GM23338 (cell line): ENCODE measurements around the gene ARID4B. TPM values are rescaled to one million over a fixed set of nuclear protein-coding genes. Genes with fewer than 3 reads are reported as not detected.

Source experiments
- ATAC-seq: fragments of 200-7000 bp; cut with Tn5 transposase; 3 replicates; pipeline ENCODE4 v1.9.1; 2020
- DNase-seq: peaks from one replicate; pipeline ENCODE4 v3.0.0-alpha.2; 2015; ENCODE audit warnings: low spot score
- H2AFZ ChIP-seq: fragments of 200-600 bp; sonication (generic); 2 replicates; pipeline ENCODE4 v1.8.0; 2016; ENCODE audit warnings: antibody characterized with exemption, mild to moderate bottlenecking, moderate library complexity
- H3F3A ChIP-seq: fragments of 200-600 bp; sonication (generic); replicated peaks from 2 replicates; pipeline ENCODE4 v1.8.0; 2017; ENCODE audit warnings: antibody characterized with exemption, mixed run types, low read depth
- H3K27ac ChIP-seq: fragments of 200-600 bp; sonication (generic); 2 replicates; pipeline ENCODE4 v1.6.1; 2016; ENCODE audit warnings: low read depth
- H3K27me3 ChIP-seq: fragments of 200-600 bp; sonication (generic); 2 replicates; pipeline ENCODE4 v1.8.0; 2016; ENCODE audit warnings: mild to moderate bottlenecking, mixed run types, moderate library complexity; ENCODE audit not compliant: insufficient read depth
- H3K36me3 ChIP-seq: fragments of 200-600 bp; sonication (generic); 2 replicates; pipeline ENCODE4 v1.8.0; 2016; ENCODE audit warnings: mild to moderate bottlenecking; ENCODE audit not compliant: insufficient read depth
- H3K4me1 ChIP-seq: fragments of 200-600 bp; sonication (generic); 2 replicates; pipeline ENCODE4 v1.8.0; 2016; ENCODE audit warnings: mild to moderate bottlenecking, moderate library complexity; ENCODE audit not compliant: insufficient read depth
- H3K4me2 ChIP-seq: fragments of 200-600 bp; sonication (generic); 2 replicates; pipeline ENCODE4 v1.7.1; 2017; ENCODE audit warnings: mixed run types
- H3K4me3 ChIP-seq: fragments of 200-600 bp; sonication (generic); 2 replicates; pipeline ENCODE4 v1.6.1; 2016; ENCODE audit warnings: mixed run types
- H3K79me2 ChIP-seq: fragments of 200-600 bp; sonication (generic); replicated peaks from 2 replicates; pipeline ENCODE4 v1.8.0; 2017; ENCODE audit warnings: mild to moderate bottlenecking; ENCODE audit not compliant: insufficient read depth
- H3K9me2 ChIP-seq: fragments of 200-600 bp; sonication (generic); 2 replicates; pipeline ENCODE4 v1.8.0; 2017; ENCODE audit not compliant: insufficient read depth
- H4K20me1 ChIP-seq: fragments of 200-600 bp; sonication (generic); replicated peaks from 2 replicates; pipeline ENCODE4 v1.8.0; 2017; ENCODE audit warnings: mild to moderate bottlenecking; ENCODE audit not compliant: insufficient read depth
- H3K27ac Mint-ChIP-seq: 2 replicates; pipeline ENCODE4 v1.8.0; 2020; ENCODE audit warnings: inconsistent platforms, mild to moderate bottlenecking, moderate library complexity, mixed read lengths
- H3K27me3 Mint-ChIP-seq: 3 replicates; pipeline ENCODE4 v1.8.0; 2022; ENCODE audit warnings: low read depth, mild to moderate bottlenecking, moderate library complexity, mixed read lengths, inconsistent platforms; ENCODE audit not compliant: insufficient read depth, poor library complexity
- H3K36me3 Mint-ChIP-seq: 3 replicates; pipeline ENCODE4 v1.8.0; 2021; ENCODE audit warnings: low read depth, mild to moderate bottlenecking, inconsistent platforms, moderate library complexity, mixed read lengths
- H3K4me1 Mint-ChIP-seq: 3 replicates; pipeline ENCODE4 v1.8.0; 2020; ENCODE audit warnings: mild to moderate bottlenecking, inconsistent platforms, mixed read lengths
- H3K4me3 Mint-ChIP-seq: 3 replicates; pipeline ENCODE4 v1.8.0; 2021; ENCODE audit warnings: moderate library complexity, mild to moderate bottlenecking, inconsistent platforms, mixed read lengths
- H3K9me3 Mint-ChIP-seq: 3 replicates; pipeline ENCODE4 v1.8.0; 2020; ENCODE audit warnings: moderate library complexity, mild to moderate bottlenecking, inconsistent platforms, mixed read lengths
- EZH2phosphoT487 ChIP-seq: fragments of 200-600 bp; sonication (generic); IDR thresholded peaks from one replicate; pipeline ENCODE4 v1.8.1; 2018; ENCODE audit warnings: antibody characterized with exemption; ENCODE audit not compliant: unreplicated experiment
- JUNB ChIP-seq: IDR thresholded peaks from one replicate; pipeline ENCODE4 v1.6.1; 2016; ENCODE audit warnings: antibody characterized with exemption; ENCODE audit not compliant: unreplicated experiment
- NANOG ChIP-seq: IDR thresholded peaks from 2 replicates; pipeline ENCODE4 v1.6.1; 2016; ENCODE audit warnings: antibody characterized with exemption, borderline replicate concordance
- STAT1 ChIP-seq: IDR thresholded peaks from one replicate; pipeline ENCODE4 v1.6.1; 2016; ENCODE audit warnings: antibody characterized with exemption; ENCODE audit not compliant: unreplicated experiment
- ZNF114 ChIP-seq: fragments of 250-450 bp; sonication (Bioruptor Pico); IDR thresholded peaks from 2 replicates; pipeline ENCODE4 v1.5.0; 2020; ENCODE audit warnings: mild to moderate bottlenecking, moderate library complexity
- ZNF331 ChIP-seq: fragments of 250-450 bp; sonication (Bioruptor Pico); IDR thresholded peaks from 2 replicates; pipeline ENCODE4 v1.5.0; 2020; ENCODE audit warnings: low read depth, mild to moderate bottlenecking, moderate library complexity
- polyA plus RNA-seq: library from polyadenylated mRNA; unstranded; fragments of >200 nt; fragmentation: Nextera tagmentation; extraction: Ambion mirVana; gene quantifications from 2 replicates; pipeline ENCODE4 v1.2.1, GENCODE V29; 2016
- total RNA-seq: library from RNA; depleted of rRNA; stranded (reverse); fragments of >200 nt; shearing (Covaris generic); gene quantifications from 2 replicates; pipeline ENCODE4 v1.2.3, GENCODE V29; 2014
- TF ChIP-seq, protein P1 (sequence below): IDR thresholded peaks from 2 replicates; pipeline ENCODE4 v1.6.1; 2016; ENCODE audit warnings: antibody characterized with exemption
- TF ChIP-seq, protein P2 (sequence below): IDR thresholded peaks from one replicate; pipeline ENCODE4 v1.6.1; 2018; ENCODE audit warnings: antibody characterized with exemption; ENCODE audit not compliant: unreplicated experiment
- TF ChIP-seq, protein P3 (sequence below): fragments of 250-450 bp; sonication (Bioruptor Pico); IDR thresholded peaks from 2 replicates; pipeline ENCODE4 v1.5.0; 2020; ENCODE audit warnings: mild to moderate bottlenecking, moderate library complexity

The ARID4B gene
- total and polyA plus RNA-seq, 2 experiments from 2014 or later, result 25.1 to 59.8 TPM

DNA sequence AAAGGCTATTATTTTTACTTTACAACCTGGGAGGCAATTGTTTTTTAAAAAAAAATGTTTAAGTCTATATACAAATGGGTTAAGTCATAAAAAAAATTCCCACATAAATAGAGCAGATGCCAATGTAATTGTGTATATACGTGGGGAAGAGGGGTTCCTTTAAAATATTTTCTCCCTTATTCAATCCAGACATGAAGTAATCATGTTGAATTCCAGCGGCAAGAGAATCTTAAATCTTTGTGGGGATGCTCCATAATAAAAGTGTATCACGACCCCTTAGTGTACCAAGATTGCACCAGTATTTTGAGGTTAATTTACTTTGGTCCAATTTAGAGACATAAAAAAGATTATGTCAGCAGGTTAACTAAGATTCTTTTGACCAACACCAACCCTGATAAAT is 62.1 kb downstream of the ARID4B start (continued):
- TF ChIP-seq ZNF114 (CRISPR knock-in tag), result no peak

DNA sequence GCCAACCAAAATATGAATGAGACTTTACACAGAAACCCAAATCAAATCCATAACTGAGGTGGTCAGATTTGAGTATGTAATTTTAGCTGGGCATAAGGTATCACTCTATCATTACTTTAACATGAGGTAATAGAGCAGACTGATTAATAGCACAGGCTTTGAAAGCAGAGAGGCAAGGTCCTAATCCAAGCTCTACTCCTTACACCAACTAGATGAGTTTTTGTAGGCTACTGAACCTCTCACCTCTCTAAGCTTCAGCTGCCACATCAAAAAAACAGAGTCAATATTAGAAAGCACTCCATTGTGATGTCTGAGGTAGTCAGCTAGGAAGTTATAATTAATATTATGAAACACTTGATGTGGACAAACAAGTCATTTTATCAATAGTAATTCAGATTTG is 63.7 kb downstream of the ARID4B start:
- Mint-ChIP-seq H3K4me3 (no peak overlapping the region), H3K27me3 (peaks cover 5% of the 10 kb centered on the region), H3K27ac (no peak overlapping the region), H3K36me3 (peaks cover 4% of the 10 kb centered on the region; the same call in 2 of the 3 replicates), H3K4me1 (peaks cover 20% of the 10 kb centered on the region), H3K9me3 (no peaks in the 10 kb centered on the region)
- Histone ChIP-seq H3K36me3 (no peaks in the 10 kb centered on the region), H3K27me3 (no peaks in the 10 kb centered on the region), H2AFZ (no peak overlapping the region), H3K4me3 (no peak overlapping the region), H3F3A (no peaks in the 10 kb centered on the region), H3K4me2 (no peak overlapping the region), H4K20me1 (peaks cover 46% of the 10 kb centered on the region), H3K9me2 (no peaks in the 10 kb centered on the region), H3K27ac (no peak overlapping the region), H3K4me1 (peaks cover 20% of the 10 kb centered on the region), H3K79me2 (peaks cover 100% of the 10 kb centered on the region)
- no peak for DNase-seq
- TF ChIP-seq ZNF331 (no peak), STAT1 (no peak), JUNB (no peak), EZH2phosphoT487 (no peak), NANOG (no peak)
- TF ChIP-seq, protein P1, sequence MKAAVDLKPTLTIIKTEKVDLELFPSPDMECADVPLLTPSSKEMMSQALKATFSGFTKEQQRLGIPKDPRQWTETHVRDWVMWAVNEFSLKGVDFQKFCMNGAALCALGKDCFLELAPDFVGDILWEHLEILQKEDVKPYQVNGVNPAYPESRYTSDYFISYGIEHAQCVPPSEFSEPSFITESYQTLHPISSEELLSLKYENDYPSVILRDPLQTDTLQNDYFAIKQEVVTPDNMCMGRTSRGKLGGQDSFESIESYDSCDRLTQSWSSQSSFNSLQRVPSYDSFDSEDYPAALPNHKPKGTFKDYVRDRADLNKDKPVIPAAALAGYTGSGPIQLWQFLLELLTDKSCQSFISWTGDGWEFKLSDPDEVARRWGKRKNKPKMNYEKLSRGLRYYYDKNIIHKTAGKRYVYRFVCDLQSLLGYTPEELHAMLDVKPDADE, result no peak
- TF ChIP-seq, protein P2, sequence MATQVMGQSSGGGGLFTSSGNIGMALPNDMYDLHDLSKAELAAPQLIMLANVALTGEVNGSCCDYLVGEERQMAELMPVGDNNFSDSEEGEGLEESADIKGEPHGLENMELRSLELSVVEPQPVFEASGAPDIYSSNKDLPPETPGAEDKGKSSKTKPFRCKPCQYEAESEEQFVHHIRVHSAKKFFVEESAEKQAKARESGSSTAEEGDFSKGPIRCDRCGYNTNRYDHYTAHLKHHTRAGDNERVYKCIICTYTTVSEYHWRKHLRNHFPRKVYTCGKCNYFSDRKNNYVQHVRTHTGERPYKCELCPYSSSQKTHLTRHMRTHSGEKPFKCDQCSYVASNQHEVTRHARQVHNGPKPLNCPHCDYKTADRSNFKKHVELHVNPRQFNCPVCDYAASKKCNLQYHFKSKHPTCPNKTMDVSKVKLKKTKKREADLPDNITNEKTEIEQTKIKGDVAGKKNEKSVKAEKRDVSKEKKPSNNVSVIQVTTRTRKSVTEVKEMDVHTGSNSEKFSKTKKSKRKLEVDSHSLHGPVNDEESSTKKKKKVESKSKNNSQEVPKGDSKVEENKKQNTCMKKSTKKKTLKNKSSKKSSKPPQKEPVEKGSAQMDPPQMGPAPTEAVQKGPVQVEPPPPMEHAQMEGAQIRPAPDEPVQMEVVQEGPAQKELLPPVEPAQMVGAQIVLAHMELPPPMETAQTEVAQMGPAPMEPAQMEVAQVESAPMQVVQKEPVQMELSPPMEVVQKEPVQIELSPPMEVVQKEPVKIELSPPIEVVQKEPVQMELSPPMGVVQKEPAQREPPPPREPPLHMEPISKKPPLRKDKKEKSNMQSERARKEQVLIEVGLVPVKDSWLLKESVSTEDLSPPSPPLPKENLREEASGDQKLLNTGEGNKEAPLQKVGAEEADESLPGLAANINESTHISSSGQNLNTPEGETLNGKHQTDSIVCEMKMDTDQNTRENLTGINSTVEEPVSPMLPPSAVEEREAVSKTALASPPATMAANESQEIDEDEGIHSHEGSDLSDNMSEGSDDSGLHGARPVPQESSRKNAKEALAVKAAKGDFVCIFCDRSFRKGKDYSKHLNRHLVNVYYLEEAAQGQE, result no peak
- TF ChIP-seq, protein P3, sequence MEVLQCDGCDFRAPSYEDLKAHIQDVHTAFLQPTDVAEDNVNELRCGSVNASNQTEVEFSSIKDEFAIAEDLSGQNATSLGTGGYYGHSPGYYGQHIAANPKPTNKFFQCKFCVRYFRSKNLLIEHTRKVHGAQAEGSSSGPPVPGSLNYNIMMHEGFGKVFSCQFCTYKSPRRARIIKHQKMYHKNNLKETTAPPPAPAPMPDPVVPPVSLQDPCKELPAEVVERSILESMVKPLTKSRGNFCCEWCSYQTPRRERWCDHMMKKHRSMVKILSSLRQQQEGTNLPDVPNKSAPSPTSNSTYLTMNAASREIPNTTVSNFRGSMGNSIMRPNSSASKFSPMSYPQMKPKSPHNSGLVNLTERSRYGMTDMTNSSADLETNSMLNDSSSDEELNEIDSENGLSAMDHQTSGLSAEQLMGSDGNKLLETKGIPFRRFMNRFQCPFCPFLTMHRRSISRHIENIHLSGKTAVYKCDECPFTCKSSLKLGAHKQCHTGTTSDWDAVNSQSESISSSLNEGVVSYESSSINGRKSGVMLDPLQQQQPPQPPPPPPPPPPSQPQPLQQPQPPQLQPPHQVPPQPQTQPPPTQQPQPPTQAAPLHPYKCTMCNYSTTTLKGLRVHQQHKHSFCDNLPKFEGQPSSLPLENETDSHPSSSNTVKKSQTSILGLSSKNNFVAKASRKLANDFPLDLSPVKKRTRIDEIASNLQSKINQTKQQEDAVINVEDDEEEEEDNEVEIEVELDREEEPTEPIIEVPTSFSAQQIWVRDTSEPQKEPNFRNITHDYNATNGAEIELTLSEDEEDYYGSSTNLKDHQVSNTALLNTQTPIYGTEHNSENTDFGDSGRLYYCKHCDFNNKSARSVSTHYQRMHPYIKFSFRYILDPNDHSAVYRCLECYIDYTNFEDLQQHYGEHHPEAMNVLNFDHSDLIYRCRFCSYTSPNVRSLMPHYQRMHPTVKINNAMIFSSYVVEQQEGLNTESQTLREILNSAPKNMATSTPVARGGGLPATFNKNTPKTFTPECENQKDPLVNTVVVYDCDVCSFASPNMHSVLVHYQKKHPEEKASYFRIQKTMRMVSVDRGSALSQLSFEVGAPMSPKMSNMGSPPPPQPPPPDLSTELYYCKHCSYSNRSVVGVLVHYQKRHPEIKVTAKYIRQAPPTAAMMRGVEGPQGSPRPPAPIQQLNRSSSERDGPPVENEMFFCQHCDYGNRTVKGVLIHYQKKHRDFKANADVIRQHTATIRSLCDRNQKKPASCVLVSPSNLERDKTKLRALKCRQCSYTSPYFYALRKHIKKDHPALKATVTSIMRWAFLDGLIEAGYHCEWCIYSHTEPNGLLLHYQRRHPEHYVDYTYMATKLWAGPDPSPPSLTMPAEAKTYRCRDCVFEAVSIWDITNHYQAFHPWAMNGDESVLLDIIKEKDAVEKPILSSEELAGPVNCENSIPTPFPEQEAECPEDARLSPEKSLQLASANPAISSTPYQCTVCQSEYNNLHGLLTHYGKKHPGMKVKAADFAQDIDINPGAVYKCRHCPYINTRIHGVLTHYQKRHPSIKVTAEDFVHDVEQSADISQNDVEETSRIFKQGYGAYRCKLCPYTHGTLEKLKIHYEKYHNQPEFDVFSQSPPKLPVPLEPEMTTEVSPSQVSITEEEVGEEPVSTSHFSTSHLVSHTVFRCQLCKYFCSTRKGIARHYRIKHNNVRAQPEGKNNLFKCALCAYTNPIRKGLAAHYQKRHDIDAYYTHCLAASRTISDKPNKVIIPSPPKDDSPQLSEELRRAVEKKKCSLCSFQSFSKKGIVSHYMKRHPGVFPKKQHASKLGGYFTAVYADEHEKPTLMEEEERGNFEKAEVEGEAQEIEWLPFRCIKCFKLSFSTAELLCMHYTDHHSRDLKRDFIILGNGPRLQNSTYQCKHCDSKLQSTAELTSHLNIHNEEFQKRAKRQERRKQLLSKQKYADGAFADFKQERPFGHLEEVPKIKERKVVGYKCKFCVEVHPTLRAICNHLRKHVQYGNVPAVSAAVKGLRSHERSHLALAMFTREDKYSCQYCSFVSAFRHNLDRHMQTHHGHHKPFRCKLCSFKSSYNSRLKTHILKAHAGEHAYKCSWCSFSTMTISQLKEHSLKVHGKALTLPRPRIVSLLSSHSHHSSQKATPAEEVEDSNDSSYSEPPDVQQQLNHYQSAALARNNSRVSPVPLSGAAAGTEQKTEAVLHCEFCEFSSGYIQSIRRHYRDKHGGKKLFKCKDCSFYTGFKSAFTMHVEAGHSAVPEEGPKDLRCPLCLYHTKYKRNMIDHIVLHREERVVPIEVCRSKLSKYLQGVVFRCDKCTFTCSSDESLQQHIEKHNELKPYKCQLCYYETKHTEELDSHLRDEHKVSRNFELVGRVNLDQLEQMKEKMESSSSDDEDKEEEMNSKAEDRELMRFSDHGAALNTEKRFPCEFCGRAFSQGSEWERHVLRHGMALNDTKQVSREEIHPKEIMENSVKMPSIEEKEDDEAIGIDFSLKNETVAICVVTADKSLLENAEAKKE (CRISPR knock-in tag), result no peak
- no peak for ATAC-seq
